ENCODE results near the gene RDH11.
"Not testable (repeated sequence)": the region's sequence is repeated elsewhere in the genome, so short reads cannot be mapped to it uniquely, and the experiment has no call there.

Gene RDH11

GRCh38 chr14:67695394-67695949 lies at the start of gene RDH11:
RDH11 (minus strand) TSS chr14:67695764; CDS start chr14:67695703, 61 bp downstream.
- peak; percentile 72 for DNase-seq

GRCh38 chr14:67744046-67744445 lies 48.5 kb upstream of the RDH11 start:
- DNase-seq = no peak

GRCh38 chr14:67738740-67739504 lies 43.4 kb upstream of the RDH11 start:
- no peak for DNase-seq

GRCh38 chr14:67736771-67737170 lies 41.2 kb upstream of the RDH11 start:
- DNase-seq = no peak

GRCh38 chr14:67735336-67736147 lies 40.0 kb upstream of the RDH11 start:
- no peak for DNase-seq

- no peak for DNase-seq
Observed at GRCh38 chr14:67734675-67735074, 39.1 kb upstream of the RDH11 start.

- no peak for DNase-seq
Observed at GRCh38 chr14:67733616-67734015, 38.1 kb upstream of the RDH11 start.

- no peak for DNase-seq
Observed at GRCh38 chr14:67729072-67729885, 33.7 kb upstream of the RDH11 start.

GRCh38 chr14:67728258-67728657 lies 32.7 kb upstream of the RDH11 start:
- no peak for DNase-seq

- DNase-seq = no peak
Observed at GRCh38 chr14:67727361-67727760, 31.8 kb upstream of the RDH11 start.

GRCh38 chr14:67725171-67725570 lies 29.6 kb upstream of the RDH11 start:
- DNase-seq = no peak

- no peak for DNase-seq
Observed at GRCh38 chr14:67722293-67722692, 26.7 kb upstream of the RDH11 start.

- no peak for DNase-seq
Observed at GRCh38 chr14:67721875-67722274, 26.3 kb upstream of the RDH11 start.

- DNase-seq = no peak
Observed at GRCh38 chr14:67719866-67720265, 24.3 kb upstream of the RDH11 start.

GRCh38 chr14:67719385-67719784 lies 23.8 kb upstream of the RDH11 start:
- DNase-seq = not testable (repeated sequence)

GRCh38 chr14:67718265-67718664 lies 22.7 kb upstream of the RDH11 start:
- no peak for DNase-seq

GRCh38 chr14:67717048-67717447 lies 21.5 kb upstream of the RDH11 start:
- DNase-seq = no peak

GRCh38 chr14:67710209-67710608 lies 14.6 kb upstream of the RDH11 start:
- no peak for DNase-seq

GRCh38 chr14:67709796-67710195 lies 14.2 kb upstream of the RDH11 start:
- not testable (repeated sequence) for DNase-seq

GRCh38 chr14:67709346-67709745 lies 13.8 kb upstream of the RDH11 start:
- DNase-seq = not testable (repeated sequence)

- no peak for DNase-seq
Observed at GRCh38 chr14:67705211-67705610, 9.6 kb upstream of the RDH11 start.

- DNase-seq = peak; percentile 27
Observed at GRCh38 chr14:67704484-67705089, 9.0 kb upstream of the RDH11 start.

Data from activated T-cell treated with anti-CD3 and anti-CD28 coated beads for 4 hours (primary cell).